Endometrial microvascular endothelial cells (primary cell): ENCODE data around the gene GRXCR1. TPM values are rescaled to one million over a fixed set of nuclear protein-coding genes. Genes with fewer than 3 reads are reported as not detected.

ENCODE experiments used
- in situ Hi-C: cut with HindIII; loops from 2 replicates; pipeline ENCODE4 v1.10.0; 2017; ENCODE audit warnings: low sequenced_read_pairs, low pct_unique_long_range_greater_than_20kb; ENCODE audit errors: inconsistent ontology term
- total RNA-seq: library from RNA; depleted of rRNA; stranded (reverse); fragments of >200 nt; gene quantifications from one replicate; pipeline ENCODE4 v1.2.3, GENCODE V29; 2015; ENCODE audit errors: inconsistent ontology term

The GRXCR1 gene
- not detected for total RNA-seq

- in situ Hi-C loops, result no loop called here
Observed at GRCh38 chr4:42892413-42892812, at the start of gene GRXCR1. GRXCR1 (plus strand) TSS chr4:42892713; CDS start chr4:42893267, 554 bp downstream.

GRCh38 chr4:42843694-42844093 lies 48.8 kb upstream of the GRXCR1 start:
- in situ Hi-C loops, result no loop called here

DNA sequence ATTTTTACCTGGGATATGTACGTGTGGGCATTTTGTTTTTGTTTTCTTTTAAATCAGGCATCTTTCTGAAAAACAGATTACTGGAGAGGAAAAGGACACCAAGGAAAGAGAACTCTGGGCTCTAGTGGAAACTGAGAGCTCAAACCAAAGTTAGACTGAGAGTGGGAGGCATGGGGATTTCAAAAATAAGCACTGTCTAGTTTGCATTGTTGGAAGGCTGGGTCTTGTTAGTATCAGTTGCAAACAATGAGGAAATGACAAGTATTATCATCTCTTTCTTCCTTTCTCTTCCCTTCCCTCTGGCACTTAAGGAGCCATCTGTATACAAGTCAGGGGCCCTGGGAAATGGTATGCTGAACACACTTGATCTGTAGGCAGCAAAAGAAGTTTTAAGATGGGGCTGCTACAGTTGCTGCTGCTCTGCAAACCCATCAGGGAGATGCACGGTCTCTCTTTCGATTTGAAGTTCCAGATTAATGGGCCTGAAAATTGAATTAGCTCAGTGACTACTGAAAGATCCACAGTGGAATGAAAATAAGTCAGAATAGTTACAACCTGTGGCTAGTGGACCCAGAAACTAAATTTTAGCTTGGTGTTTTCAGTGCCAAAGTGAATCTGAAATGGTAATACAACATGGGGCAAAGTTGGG lies 48.0 kb upstream of the GRXCR1 start:
- in situ Hi-C loops, result no loop called here

DNA sequence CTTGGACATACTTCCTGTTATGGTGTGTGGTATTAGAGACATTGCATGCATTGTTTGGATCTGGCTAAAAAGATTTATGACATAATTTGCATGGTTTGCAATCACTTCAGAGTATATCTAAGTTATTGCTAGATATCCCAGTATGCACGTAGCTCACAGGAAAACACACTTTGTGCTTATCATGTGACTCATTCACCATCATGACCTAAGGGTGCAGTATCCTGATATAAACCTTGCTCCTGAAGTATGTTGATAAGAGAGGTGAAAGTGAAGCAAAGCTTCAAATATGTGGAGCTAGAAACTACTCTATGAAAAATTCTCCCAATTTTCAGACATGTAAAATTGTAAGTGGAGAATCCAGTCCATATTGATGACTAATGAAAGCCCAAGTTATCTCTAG lies 46.9 kb upstream of the GRXCR1 start:
- in situ Hi-C loops, result no loop called here

DNA sequence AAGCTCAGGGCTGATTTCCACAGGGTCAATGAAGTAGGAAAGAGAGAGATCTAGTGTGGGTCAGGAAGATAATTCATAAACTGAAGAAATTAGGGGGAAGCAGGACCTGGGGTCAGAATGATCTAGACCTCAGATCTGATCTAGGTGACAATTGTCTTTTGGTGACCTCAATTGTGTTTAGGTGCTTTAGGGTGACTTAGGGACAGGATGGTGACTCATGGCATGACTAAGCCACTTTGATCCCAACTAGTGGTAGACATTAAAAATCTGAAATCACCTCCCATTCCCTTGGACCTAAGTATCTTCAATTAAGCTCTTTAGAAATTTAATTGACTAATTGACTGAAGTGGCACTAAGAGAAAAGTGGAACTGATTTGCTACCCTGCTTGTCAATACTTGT lies 36.7 kb upstream of the GRXCR1 start:
- in situ Hi-C loops, result no loop called here

DNA sequence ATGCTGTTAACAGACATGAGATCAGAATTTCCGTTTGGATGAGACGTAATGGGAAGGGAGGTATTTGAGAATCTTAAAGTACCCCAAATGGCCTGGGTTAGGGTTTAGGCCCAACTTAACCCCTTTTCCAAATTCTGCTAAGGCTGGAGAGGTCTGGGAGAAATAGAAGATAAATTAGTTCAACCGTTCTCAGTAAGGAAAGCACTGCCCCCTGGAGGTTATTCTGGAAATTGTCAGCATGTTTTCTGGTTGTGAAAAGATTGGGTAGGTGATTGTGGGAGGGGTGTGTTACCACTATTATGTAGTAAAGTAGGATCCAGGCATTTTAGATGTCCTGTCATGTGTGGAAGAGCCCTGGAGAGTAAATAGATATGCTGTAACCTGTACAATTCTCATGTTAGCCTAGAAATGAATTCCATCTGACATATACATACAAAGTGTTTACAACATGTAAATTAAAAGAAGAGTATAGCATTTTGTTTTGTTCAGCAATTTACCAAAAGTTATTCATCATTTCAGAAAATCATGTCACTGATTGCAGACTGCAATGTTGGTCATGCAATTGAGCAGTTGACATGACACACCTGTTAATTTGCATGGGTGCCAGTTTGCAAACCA lies 26.8 kb upstream of the GRXCR1 start:
- in situ Hi-C loops, result no loop called here

DNA sequence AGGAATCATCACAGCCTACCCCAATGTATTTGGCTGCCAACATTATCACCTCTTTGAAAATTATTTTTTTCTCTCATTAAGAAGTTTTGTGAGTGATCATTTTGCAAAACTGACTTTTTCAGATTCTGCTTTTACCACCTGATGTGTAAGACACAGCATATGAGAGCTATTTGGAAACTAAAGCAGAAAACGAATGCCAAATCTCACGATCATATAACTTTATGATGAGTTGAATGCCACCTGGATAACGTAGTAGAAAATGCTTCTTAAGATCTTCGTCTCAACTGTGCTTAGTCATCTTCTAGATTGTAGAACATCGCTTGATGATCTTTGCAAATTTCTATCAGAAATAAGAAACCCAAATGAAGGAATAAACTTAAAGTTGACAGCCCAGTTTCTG lies 21.3 kb upstream of the GRXCR1 start:
- in situ Hi-C loops, result no loop called here

- in situ Hi-C loops, result no loop called here
Observed at GRCh38 chr4:42871671-42872290, 20.7 kb upstream of the GRXCR1 start.

DNA sequence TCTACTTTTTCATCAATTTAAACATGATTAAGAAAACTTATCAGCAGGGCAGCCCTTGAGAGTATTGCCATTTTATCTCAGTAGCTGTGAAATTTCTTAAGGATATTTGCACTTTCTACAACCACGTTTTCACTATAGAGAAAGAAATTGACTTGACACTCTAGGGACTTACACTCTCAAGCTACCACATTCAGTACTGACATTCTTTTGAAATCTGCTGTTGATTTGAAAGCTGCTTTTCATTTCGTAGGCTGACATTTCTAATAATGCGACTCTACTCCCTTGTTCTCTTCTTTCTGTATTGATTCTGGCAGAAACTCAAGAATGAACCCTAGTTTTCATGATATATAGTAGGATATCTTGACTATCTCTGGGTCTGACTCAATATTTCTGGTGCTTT lies 13.7 kb upstream of the GRXCR1 start:
- in situ Hi-C loops, result no loop called here

DNA sequence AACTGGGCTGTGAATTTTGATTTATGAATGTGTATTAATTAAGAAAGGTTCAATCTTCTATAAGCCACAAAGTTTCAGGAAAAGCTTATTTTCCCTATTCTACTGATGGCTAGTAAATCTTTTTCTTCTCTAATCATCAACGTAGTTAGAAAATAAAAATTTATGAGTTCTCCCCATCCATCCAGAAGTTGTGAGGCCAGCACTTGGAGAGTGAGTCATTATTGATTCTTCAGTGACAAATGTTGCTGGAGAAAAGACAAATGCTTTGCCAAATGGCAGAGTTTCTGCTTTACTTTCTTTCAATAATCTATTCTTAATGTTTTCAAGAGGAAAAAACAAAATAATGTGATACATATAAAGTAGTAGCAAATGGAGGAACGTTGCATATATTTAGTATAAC lies 11.3 kb upstream of the GRXCR1 start:
- in situ Hi-C loops, result no loop called here

GRCh38 chr4:42891644-42892043 lies 869 bp upstream of the GRXCR1 start:
- in situ Hi-C loops, result no loop called here

GRCh38 chr4:42895452-42895851 lies 2.9 kb downstream of the GRXCR1 start:
- in situ Hi-C loops, result no loop called here

GRCh38 chr4:42904986-42905385 lies 12.5 kb downstream of the GRXCR1 start:
- in situ Hi-C loops, result no loop called here

GRCh38 chr4:42905591-42905990 lies 13.1 kb downstream of the GRXCR1 start:
- in situ Hi-C loops, result no loop called here

DNA sequence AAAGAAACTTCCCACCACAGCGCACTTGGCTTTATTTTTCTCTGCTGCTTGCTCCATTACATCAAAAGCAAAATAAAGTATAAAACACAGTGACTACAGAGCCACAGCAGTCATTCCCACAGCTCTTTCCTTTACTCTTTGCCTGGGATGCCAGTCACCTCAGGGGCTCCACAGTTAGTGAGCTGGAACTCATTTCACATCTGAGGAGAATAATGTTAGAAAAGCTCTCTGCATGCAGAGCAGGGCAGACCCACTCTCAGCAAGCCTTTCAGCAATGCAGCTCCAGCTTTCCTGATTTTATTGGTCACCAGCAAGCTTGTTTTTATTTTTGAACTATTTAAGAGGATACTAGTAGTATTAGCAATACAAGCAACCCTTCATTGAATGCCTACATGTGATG lies 13.8 kb downstream of the GRXCR1 start:
- in situ Hi-C loops, result no loop called here

- in situ Hi-C loops, result no loop called here
Observed at GRCh38 chr4:42906891-42907759, 14.6 kb downstream of the GRXCR1 start.

DNA sequence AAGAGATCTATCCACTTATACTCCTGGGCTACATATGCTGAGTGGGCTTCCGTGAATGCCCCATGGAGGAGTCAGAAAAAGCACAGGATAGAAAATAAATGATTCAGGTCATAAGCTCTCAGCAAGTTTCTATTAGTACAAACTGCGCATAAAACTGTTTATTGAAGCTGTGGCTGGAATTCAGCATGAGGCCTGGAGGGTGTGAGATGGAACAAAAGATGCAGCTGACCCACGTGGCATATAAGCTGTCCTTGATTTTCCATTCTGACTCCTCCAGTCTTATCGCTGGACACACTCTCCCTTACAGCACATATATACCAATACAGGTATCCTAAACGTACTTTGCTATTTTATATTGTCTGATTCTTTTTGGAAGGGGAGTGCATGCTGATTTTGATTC lies 17.9 kb downstream of the GRXCR1 start:
- in situ Hi-C loops, result no loop called here

GRCh38 chr4:42914937-42915336 lies 22.4 kb downstream of the GRXCR1 start:
- in situ Hi-C loops, result no loop called here

DNA sequence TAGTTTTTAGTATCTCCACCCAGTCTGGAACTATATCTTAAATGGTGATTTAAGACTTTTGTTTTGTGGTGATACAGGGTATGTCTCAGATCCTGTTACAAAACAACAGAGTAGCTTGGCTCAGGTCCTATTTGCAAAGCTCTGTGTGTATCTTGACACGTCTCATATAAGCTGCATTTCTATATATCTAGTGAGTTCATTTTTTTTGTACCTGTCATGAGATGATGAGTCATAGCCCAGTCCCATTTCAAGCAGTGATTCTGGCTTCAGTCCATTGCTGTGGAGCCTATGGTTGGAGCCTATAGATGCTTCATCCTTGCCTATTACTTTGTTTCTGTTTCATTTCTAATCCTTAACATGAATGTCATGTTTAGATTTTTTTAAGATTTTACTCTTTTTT lies 23.0 kb downstream of the GRXCR1 start:
- in situ Hi-C loops, result no loop called here

DNA sequence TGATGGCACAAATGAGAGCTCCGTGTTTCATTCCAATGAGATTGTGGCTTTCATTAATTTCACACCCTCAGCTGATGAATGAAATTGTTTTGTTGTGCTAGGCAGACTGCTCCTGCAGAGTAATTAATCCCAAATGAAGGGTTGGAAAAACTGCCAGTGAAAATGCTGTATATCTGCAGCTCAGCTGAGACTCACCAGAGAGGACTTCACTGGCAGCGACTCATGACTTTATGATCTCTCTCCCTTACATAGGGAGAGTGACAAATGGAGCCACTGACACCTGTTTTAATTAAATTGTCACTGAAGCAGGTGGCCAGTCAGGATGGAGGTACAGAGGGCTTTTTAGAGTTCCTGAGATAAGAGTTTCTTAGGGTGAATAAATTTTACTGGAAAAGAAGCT lies 24.8 kb downstream of the GRXCR1 start:
- in situ Hi-C loops, result no loop called here
